ENCODE measurements around the gene MTCL1. TPM values are rescaled to one million over a fixed set of nuclear protein-coding genes. Genes with fewer than 3 reads are reported as not detected.

Gene MTCL1
- total and polyA plus RNA-seq, 2 of the 8 experiments (the other 6 are each of a cell fraction or from before 2014, with no cell fraction given) = 16.6 to 60.8 TPM

DNA sequence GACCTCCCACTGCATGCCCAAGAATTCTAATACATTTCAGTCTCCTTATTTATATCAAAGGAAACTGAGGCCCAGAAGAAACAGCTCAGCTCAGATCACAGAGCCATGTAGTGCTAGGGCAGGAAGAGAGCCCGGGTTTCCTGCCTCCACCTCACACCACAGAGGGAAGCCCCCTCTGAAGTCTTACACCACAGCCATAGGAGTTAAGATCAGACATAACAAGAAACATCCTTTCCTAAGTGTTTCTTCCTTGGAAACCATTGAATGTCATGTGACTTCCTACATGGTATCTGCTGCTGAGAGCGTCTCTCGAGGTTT, 102.1 kb downstream of the MTCL1 start:
- Histone ChIP-seq H3K36me3 (ENCODE audit: control insufficient read depth in 2 of 4, insufficient read depth in 4 of 4, low read length in 3 of 4) (peaks cover 2 to 21% (median 9%) of the 10 kb centered on the region in 4 experiments; a peak in 5 of 8 replicates), H2BK120ac (replicated peaks; ENCODE audit: low read depth, low read length) (no peak overlapping the region), H3K18ac (ENCODE audit: extremely low read depth, low read length) (no peak overlapping the region), H2BK15ac (ENCODE audit: low read length) (no peak overlapping the region), H3K9ac (replicated peaks in 1 of 4; ENCODE audit: extremely low read depth in 1 of 4, low read depth in 3 of 4, low read length in 3 of 4) (no peak overlapping the region), H3K4ac (replicated peaks; ENCODE audit: insufficient read length, low read depth, low read length) (no peak overlapping the region), H3K4me1 (replicated peaks in 1 of 4; ENCODE audit: control insufficient read depth in 3 of 4, insufficient read depth in 4 of 4, low read length in 3 of 4) (no peaks in the 10 kb centered on the region), H4K8ac (ENCODE audit: extremely low read depth, insufficient read depth, low read length) (no peak overlapping the region), H4K91ac (replicated peaks; ENCODE audit: insufficient read length, low read length) (no peak overlapping the region), H4K20me1 (replicated peaks in 1 of 2; ENCODE audit: control insufficient read depth in 1 of 2, insufficient read depth in 2 of 2, low read length in 2 of 2) (no peaks in the 10 kb centered on the region), H2BK5ac (ENCODE audit: low read depth, low read length) (no peak overlapping the region), H3K9me3 (ENCODE audit: insufficient read depth in 2 of 2, low read depth in 1 of 2, low read length in 1 of 2) (no peaks in the 10 kb centered on the region), H2BK20ac (ENCODE audit: low read length) (no peak overlapping the region), H3K56ac (replicated peaks; ENCODE audit: insufficient read length, low read depth, low read length) (no peak overlapping the region), H3K27me3 (replicated peaks in 1 of 4; ENCODE audit: control insufficient read depth in 3 of 4, extremely low read depth in 1 of 4, insufficient read depth in 3 of 4, low read length in 3 of 4) (no peaks in the 10 kb centered on the region), H4K5ac (ENCODE audit: insufficient read length, low read depth, low read length) (no peak overlapping the region), H3K79me1 (ENCODE audit: low read depth, low read length) (no peaks in the 10 kb centered on the region; the same call in 1 of the 2 replicates), H3K4me3 (ENCODE audit: extremely low read depth in 1 of 4, insufficient read depth in 2 of 4, low read depth in 3 of 4, low read length in 4 of 4) (no peak overlapping the region), H3K14ac (ENCODE audit: insufficient read length) (no peak overlapping the region), H2AK5ac (ENCODE audit: low read depth, low read length) (no peak overlapping the region), H3K27ac (ENCODE audit: low read depth, low read length) (no peak overlapping the region), H3K23ac (ENCODE audit: insufficient read length) (no peak overlapping the region), H3K79me2 (ENCODE audit: control insufficient read depth in 1 of 2, insufficient read depth in 2 of 2, low read length in 2 of 2) (no peaks in the 10 kb centered on the region), H2BK12ac (ENCODE audit: low read depth, low read length) (no peak overlapping the region), H3K4me2 (ENCODE audit: insufficient read depth in 1 of 2, low read depth in 2 of 2, low read length in 2 of 2) (no peak overlapping the region), H3K23me2 (ENCODE audit: low read depth, low read length) (no peaks in the 10 kb centered on the region), H2AFZ (ENCODE audit: low read length) (no peak overlapping the region)
- 87% methylated on average over 3 of the region's 3 CpGs; no CpG with 5 or more reads in 1 of the 2 experiments for WGBS, 2 experiments (ENCODE audit: extremely low coverage in 1 of 2, insufficient coverage in 1 of 2, insufficient read length in 1 of 2, insufficient replicate concordance in 2 of 2, low coverage in 1 of 2, low lambda C conversion rate in 2 of 2, missing lambda C conversion rate in 1 of 2)
- ChIA-PET CTCF (ENCODE audit: partially characterized antibody) (interaction anchor here (0.9 to 1.7 kb wide), 3 partner anchors 9 to 180 kb away, joined by 3 to 5 read pairs (median 4); no protein-coding TSS in a partner anchor), POLR2A (ENCODE audit: partially characterized antibody) (no interaction called here)
- DNase-seq (ENCODE audit: low read depth in 1 of 2, low spot score in 2 of 2) (no peak), FAIRE-seq (no peak)
- TF ChIP-seq SP2 (IDR thresholded peaks at IDR 0.05; ENCODE audit: low read length) (no peak), RNF2 (IDR thresholded peaks at IDR 0.05; ENCODE audit: borderline replicate concordance, low read depth, low read length, missing control alignments, poor library complexity, severe bottlenecking) (no peak), NRF1 (IDR thresholded peaks at IDR 0.05; ENCODE audit: low read depth, low read length) (no peak), RAD21 (IDR thresholded peaks at IDR 0.05 in 1 of 2, conservative IDR thresholded peaks at IDR 0.05 in 1 of 2; ENCODE audit: low read depth in 2 of 2, low read length in 2 of 2) (no peak), GABPA (IDR thresholded peaks at IDR 0.05; ENCODE audit: borderline replicate concordance, insufficient read depth, low read length) (no peak), BRCA1 (IDR thresholded peaks at IDR 0.05; ENCODE audit: low read depth, low read length) (no peak), KDM5A (IDR thresholded peaks at IDR 0.05; ENCODE audit: low read length) (no peak), FOSL1 (IDR thresholded peaks at IDR 0.05; ENCODE audit: insufficient read depth, low read depth, low read length) (no peak), SAP30 (IDR thresholded peaks at IDR 0.05; ENCODE audit: insufficient read depth, insufficient replicate concordance, low read length) (no peak), JUND (IDR thresholded peaks at IDR 0.05; ENCODE audit: low read length) (no peak), YY1 (IDR thresholded peaks at IDR 0.05; ENCODE audit: low read depth, low read length) (no peak), CREB1 (IDR thresholded peaks at IDR 0.05) (no peak), CEBPB (IDR thresholded peaks at IDR 0.05; ENCODE audit: low read depth, low read length) (no peak), PHF8 (conservative IDR thresholded peaks at IDR 0.05; ENCODE audit: low read depth, low read length) (no peak), SIX5 (IDR thresholded peaks at IDR 0.05; ENCODE audit: low read depth, low read length) (no peak)
